SK-N-SH (cell line): ENCODE results near the gene SSUH2. TPM values are rescaled to one million over a fixed set of nuclear protein-coding genes. Genes with fewer than 3 reads are reported as not detected.

Source experiments
- CTCF ChIA-PET: fragments of 300-600, 350-600 bp; formaldehyde crosslinking; extraction: SDS; loops from one replicate; lab custom pipeline; 2021; lab: Yijun Ruan, JAX
- POLR2A ChIA-PET: fragments of 350-600 bp; sonication (Branson Sonifier 250); formaldehyde crosslinking; extraction: SDS; loops from one replicate; lab custom pipeline; 2020; ENCODE audit warnings: antibody characterized with exemption, inconsistent platforms; lab: Yijun Ruan, JAX
- DNase-seq: peaks from one replicate; pipeline ENCODE4 v3.0.0; 2012
- H2AFZ ChIP-seq: fragments of 200-600 bp; sonication (generic); 2 replicates; pipeline ENCODE4 v1.8.1; 2016; ENCODE audit warnings: antibody characterized with exemption, mild to moderate bottlenecking, low read depth
- H3F3A ChIP-seq: fragments of 200-600 bp; sonication (generic); replicated peaks from 2 replicates; pipeline ENCODE3; 2016; ENCODE audit warnings: antibody characterized with exemption, mild to moderate bottlenecking; ENCODE audit not compliant: insufficient read depth
- H3K27ac ChIP-seq, 2 experiments: fragments of 200-500 bp in 1 of 2; fragments of 200-600 bp in 1 of 2; sonication (Bioruptor generic) in 1 of 2; sonication (generic), shearing (Covaris generic) in 1 of 2; 2 replicates each; pipeline versions ENCODE4 v1.5.1 to v1.6.1; 2014 to 2016; ENCODE audit warnings: low read depth in 2 of 2, inconsistent platforms in 1 of 2, low read length in 1 of 2, mild to moderate bottlenecking in 1 of 2, mixed read lengths in 1 of 2
- H3K27me3 ChIP-seq: fragments of 200-600 bp; sonication (generic), shearing (Covaris generic); 2 replicates; pipeline ENCODE4 v1.6.1; 2016; ENCODE audit warnings: mixed run types; ENCODE audit not compliant: insufficient read depth
- H3K36me3 ChIP-seq, 2 experiments: fragments of 200-500 bp in 1 of 2; fragments of 200-600 bp in 1 of 2; sonication (Bioruptor generic) in 1 of 2; sonication (generic) in 1 of 2; replicated peaks in 1 of 2; 2 replicates each; pipeline versions ENCODE3 to v1.5.1; 2014 to 2016; ENCODE audit warnings: low read length in 1 of 2, mild to moderate bottlenecking in 1 of 2; ENCODE audit not compliant: insufficient read depth in 2 of 2, control insufficient read depth in 1 of 2
- H3K4me1 ChIP-seq, 2 experiments: fragments of 200-500 bp in 1 of 2; fragments of 200-600 bp in 1 of 2; sonication (Bioruptor generic) in 1 of 2; sonication (generic), shearing (Covaris generic) in 1 of 2; 2 replicates each; pipeline versions ENCODE4 v1.5.1 to v1.6.1; 2014 to 2016; ENCODE audit warnings: low read depth in 1 of 2, low read length in 1 of 2, mixed run types in 1 of 2; ENCODE audit not compliant: insufficient read depth in 2 of 2, control insufficient read depth in 1 of 2
- H3K4me2 ChIP-seq: fragments of 200-600 bp; sonication (generic), shearing (Covaris generic); 2 replicates; pipeline ENCODE4 v1.6.1; 2017; ENCODE audit warnings: mixed run types
- H3K4me3 ChIP-seq, 2 experiments: fragments of 200-500 bp in 1 of 2; fragments of 200-600 bp in 1 of 2; sonication (Bioruptor generic) in 1 of 2; sonication (generic), shearing (Covaris generic) in 1 of 2; 2 replicates each; pipeline versions ENCODE4 v1.5.1 to v1.8.1; 2014 to 2016; ENCODE audit warnings: low read depth in 2 of 2, inconsistent platforms in 1 of 2, low read length in 1 of 2, mild to moderate bottlenecking in 1 of 2, mixed read lengths in 1 of 2, moderate library complexity in 1 of 2
- H3K79me2 ChIP-seq: fragments of 200-600 bp; sonication (generic); 2 replicates; pipeline ENCODE4 v1.8.1; 2017; ENCODE audit warnings: mild to moderate bottlenecking; ENCODE audit not compliant: insufficient read depth
- H3K9ac ChIP-seq: fragments of 200-600 bp; sonication (generic); 2 replicates; pipeline ENCODE4 v1.6.1; 2017; ENCODE audit warnings: mixed run types
- H3K9me2 ChIP-seq: fragments of 200-600 bp; sonication (generic); 2 replicates; pipeline ENCODE4 v1.6.1; 2017; ENCODE audit warnings: mixed run types
- H3K9me3 ChIP-seq: fragments of 200-600 bp; sonication (generic); 2 replicates; pipeline ENCODE4 v1.6.1; 2017; ENCODE audit warnings: mixed run types, mild to moderate bottlenecking, moderate library complexity
- H4K20me1 ChIP-seq: fragments of 200-600 bp; sonication (generic); 2 replicates; pipeline ENCODE4 v1.6.1; 2017; ENCODE audit warnings: mild to moderate bottlenecking, mixed run types; ENCODE audit not compliant: insufficient read depth
- CHD2 ChIP-seq: fragments of 150-350 bp; IDR thresholded peaks from 2 replicates; pipeline ENCODE4 v1.6.1; 2018; ENCODE audit warnings: low read length; ENCODE audit not compliant: partially characterized antibody
- ELF1 ChIP-seq: IDR thresholded peaks from 2 replicates; pipeline ENCODE4 v1.4.0; 2012
- EP300 ChIP-seq, 2 experiments: IDR thresholded peaks; 2 replicates each; pipeline versions ENCODE4 v1.4.0 to v1.6.1; 2012; ENCODE audit warnings: borderline replicate concordance in 1 of 2, low read depth in 1 of 2, low read length in 1 of 2
- FOSL2 ChIP-seq: IDR thresholded peaks from 2 replicates; pipeline ENCODE4 v1.4.0; 2012; ENCODE audit warnings: low read depth, mild to moderate bottlenecking, moderate library complexity, borderline replicate concordance
- FOXJ3 ChIP-seq: sonication (generic); formaldehyde crosslinking; IDR thresholded peaks from 2 replicates; pipeline ENCODE4 v1.5.1; 2020; ENCODE audit warnings: mild to moderate bottlenecking, missing genetic modification reagents
- FOXM1 ChIP-seq: IDR thresholded peaks from 2 replicates; pipeline ENCODE4 v1.4.0; 2012; ENCODE audit warnings: low read depth, mild to moderate bottlenecking
- GATA2 ChIP-seq: sonication (generic); formaldehyde crosslinking; IDR thresholded peaks from 2 replicates; pipeline ENCODE4 v1.5.0; 2020; ENCODE audit warnings: mild to moderate bottlenecking, missing genetic modification reagents
- JUND ChIP-seq: IDR thresholded peaks from 2 replicates; pipeline ENCODE4 v1.4.0; 2012
- MXI1 ChIP-seq: IDR thresholded peaks from 2 replicates; pipeline ENCODE4 v1.6.1; 2012; ENCODE audit warnings: mild to moderate bottlenecking, low read depth, low read length, improper control_type of control experiment
- NFIC ChIP-seq: IDR thresholded peaks from 2 replicates; pipeline ENCODE4 v1.4.0; 2012; ENCODE audit warnings: borderline replicate concordance
- NRF1 ChIP-seq: IDR thresholded peaks from 2 replicates; pipeline ENCODE4 v1.6.1; 2012; ENCODE audit warnings: low read depth, mild to moderate bottlenecking, low read length
- POLR2AphosphoS5 ChIP-seq: IDR thresholded peaks from 2 replicates; pipeline ENCODE4 v1.6.1; 2012; ENCODE audit warnings: low read depth, low read length
- RAD21 ChIP-seq: IDR thresholded peaks from 2 replicates; pipeline ENCODE4 v1.6.1; 2012; ENCODE audit warnings: mild to moderate bottlenecking, low read length
- RCOR1 ChIP-seq: fragments of 150-350 bp; IDR thresholded peaks from 2 replicates; pipeline ENCODE4 v1.6.1; 2017; ENCODE audit warnings: antibody characterized with exemption, low read length
- RXRA ChIP-seq: IDR thresholded peaks from 2 replicates; pipeline ENCODE4 v1.4.0; 2012; ENCODE audit warnings: low read depth, mild to moderate bottlenecking, borderline replicate concordance
- SIN3A ChIP-seq: IDR thresholded peaks from 2 replicates; pipeline ENCODE4 v1.6.1; 2012; ENCODE audit warnings: low read depth, mild to moderate bottlenecking, low read length, moderate library complexity, borderline replicate concordance
- TAF1 ChIP-seq: IDR thresholded peaks from 2 replicates; pipeline ENCODE4 v1.6.1; 2012; ENCODE audit warnings: low read depth, mild to moderate bottlenecking, low read length, moderate library complexity, borderline replicate concordance
- YY1 ChIP-seq: IDR thresholded peaks from 2 replicates; pipeline ENCODE4 v1.4.0; 2012; ENCODE audit warnings: low read depth, mild to moderate bottlenecking
- WGBS: methylation state at CpG from one replicate; pipeline ENCODE4 v1.1.6; 2017; ENCODE audit warnings: low lambda C conversion rate; 5-methylcytosine and 5-hydroxymethylcytosine counted together
- polyA plus RNA-seq, 3 experiments: library from polyadenylated mRNA; depleted of rRNA; stranded (reverse); fragments of >200 nt; gene quantifications; 2 replicates each; pipeline ENCODE4 v1.2.3, GENCODE V29; 2012
- TF ChIP-seq, protein P1 (sequence below): fragments of 150-350 bp; IDR thresholded peaks from 2 replicates; pipeline ENCODE4 v1.6.1; 2016; ENCODE audit warnings: mild to moderate bottlenecking, low read depth, low read length
- TF ChIP-seq, protein P2 (sequence below): IDR thresholded peaks from 2 replicates; pipeline ENCODE4 v1.4.0; 2012; ENCODE audit warnings: low read depth, borderline replicate concordance
- TF ChIP-seq, protein P3 (sequence below): fragments of 200-600 bp; sonication (generic); IDR thresholded peaks from 2 replicates; pipeline ENCODE4 v1.6.1; 2017; ENCODE audit warnings: antibody characterized with exemption, mild to moderate bottlenecking, moderate library complexity
- TF ChIP-seq, protein P4 (sequence below): fragments of 150-350 bp; IDR thresholded peaks from 2 replicates; pipeline ENCODE4 v1.6.1; 2017; ENCODE audit warnings: antibody characterized with exemption, low read length, low read depth, borderline replicate concordance

The SSUH2 gene
- polyA plus RNA-seq, 1 of the 3 experiments (the other 2 are of a cell fraction), result 0.18 TPM

GRCh38 chr3:8610951-8611350 is 33.6 kb downstream of the SSUH2 start:
- no peaks in the 10 kb centered on the region for H3K36me3 ChIP-seq
- peak; percentile 84 for DNase-seq
- TF ChIP-seq FOXJ3 (CRISPR knock-in tag) (peak; percentile 30; the same call in 1 of the 2 replicates), GATA2 (peak; percentile 52), CHD2 (peak; percentile 83), RCOR1 (peak; percentile 77; the same call in 1 of the 2 replicates), RAD21 (peak; percentile 1; the same call in 1 of the 2 replicates), FOSL2 (no peak), FOXM1 (no peak), ELF1 (no peak), NRF1 (no peak), EP300 (IDR thresholded peaks at IDR 0.05; ENCODE audit: borderline replicate concordance in 1 of 2, low read depth in 1 of 2, low read length in 1 of 2) (peak in 1 of 2 experiments; percentile 39; a peak in 1 of 4 replicates)
- TF ChIP-seq, protein P1, sequence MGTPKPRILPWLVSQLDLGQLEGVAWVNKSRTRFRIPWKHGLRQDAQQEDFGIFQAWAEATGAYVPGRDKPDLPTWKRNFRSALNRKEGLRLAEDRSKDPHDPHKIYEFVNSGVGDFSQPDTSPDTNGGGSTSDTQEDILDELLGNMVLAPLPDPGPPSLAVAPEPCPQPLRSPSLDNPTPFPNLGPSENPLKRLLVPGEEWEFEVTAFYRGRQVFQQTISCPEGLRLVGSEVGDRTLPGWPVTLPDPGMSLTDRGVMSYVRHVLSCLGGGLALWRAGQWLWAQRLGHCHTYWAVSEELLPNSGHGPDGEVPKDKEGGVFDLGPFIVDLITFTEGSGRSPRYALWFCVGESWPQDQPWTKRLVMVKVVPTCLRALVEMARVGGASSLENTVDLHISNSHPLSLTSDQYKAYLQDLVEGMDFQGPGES, result no peak
- peaks cover 5 to 32% of the 10 kb centered on the region in 2 experiments; a peak in 3 of 4 replicates for H3K4me1 ChIP-seq
- no peaks in the 10 kb centered on the region for H3K79me2 ChIP-seq
- ChIA-PET CTCF (interaction anchor here (1.5 to 7.5 kb wide), 4 partner anchors 11 to 194 kb away, joined by 4 to 76 read pairs (median 6); no protein-coding TSS in a partner anchor), POLR2A (interaction anchor here (1.3 kb wide), 1 partner anchor 109 kb away, joined by 6 read pairs; the partner anchor contains the start of gene LMCD1)
- no peaks in the 10 kb centered on the region for H3K9me3 ChIP-seq
- no peak overlapping the region for H3K9ac ChIP-seq
- H2AFZ ChIP-seq, result no peak overlapping the region
- no peak overlapping the region for H3K4me3 ChIP-seq
- 62% methylated on average over 5 of the region's 8 CpGs for WGBS
- no peaks in the 10 kb centered on the region for H3F3A ChIP-seq
- H3K4me2 ChIP-seq, result no peak overlapping the region
- no peaks in the 10 kb centered on the region for H4K20me1 ChIP-seq
- peak overlapping the region in 1 of 2 experiments; percentile 81; a peak in 2 of 4 replicates for H3K27ac ChIP-seq
- H3K9me2 ChIP-seq, result no peaks in the 10 kb centered on the region
- H3K27me3 ChIP-seq, result no peaks in the 10 kb centered on the region

- 73% methylated on average over 10 of the region's 10 CpGs for WGBS
- no peaks in the 10 kb centered on the region for H3K9me2 ChIP-seq
- no peaks in the 10 kb centered on the region for H3K79me2 ChIP-seq
- no peak overlapping the region; a peak in 1 of 4 replicates for H3K27ac ChIP-seq
- H2AFZ ChIP-seq, result no peak overlapping the region
- no peaks in the 10 kb centered on the region for H4K20me1 ChIP-seq
- peaks cover 5 to 38% of the 10 kb centered on the region in 2 experiments; a peak in 3 of 4 replicates for H3K4me1 ChIP-seq
- H3K27me3 ChIP-seq, result no peaks in the 10 kb centered on the region
- no peaks in the 10 kb centered on the region for H3K9me3 ChIP-seq
- H3K36me3 ChIP-seq, result no peaks in the 10 kb centered on the region
- no peak for DNase-seq
- POLR2A ChIA-PET, result no interaction called here
- CTCF ChIA-PET, result interaction anchor here (1.0 to 7.5 kb wide), 6 partner anchors 13 to 192 kb away, joined by 3 to 76 read pairs (median 4); no protein-coding TSS in a partner anchor
- H3K4me2 ChIP-seq, result no peak overlapping the region
- no peaks in the 10 kb centered on the region for H3F3A ChIP-seq
- no peak overlapping the region for H3K4me3 ChIP-seq
- no peak overlapping the region for H3K9ac ChIP-seq
- TF ChIP-seq TAF1, result no peak
- TF ChIP-seq, protein P2, sequence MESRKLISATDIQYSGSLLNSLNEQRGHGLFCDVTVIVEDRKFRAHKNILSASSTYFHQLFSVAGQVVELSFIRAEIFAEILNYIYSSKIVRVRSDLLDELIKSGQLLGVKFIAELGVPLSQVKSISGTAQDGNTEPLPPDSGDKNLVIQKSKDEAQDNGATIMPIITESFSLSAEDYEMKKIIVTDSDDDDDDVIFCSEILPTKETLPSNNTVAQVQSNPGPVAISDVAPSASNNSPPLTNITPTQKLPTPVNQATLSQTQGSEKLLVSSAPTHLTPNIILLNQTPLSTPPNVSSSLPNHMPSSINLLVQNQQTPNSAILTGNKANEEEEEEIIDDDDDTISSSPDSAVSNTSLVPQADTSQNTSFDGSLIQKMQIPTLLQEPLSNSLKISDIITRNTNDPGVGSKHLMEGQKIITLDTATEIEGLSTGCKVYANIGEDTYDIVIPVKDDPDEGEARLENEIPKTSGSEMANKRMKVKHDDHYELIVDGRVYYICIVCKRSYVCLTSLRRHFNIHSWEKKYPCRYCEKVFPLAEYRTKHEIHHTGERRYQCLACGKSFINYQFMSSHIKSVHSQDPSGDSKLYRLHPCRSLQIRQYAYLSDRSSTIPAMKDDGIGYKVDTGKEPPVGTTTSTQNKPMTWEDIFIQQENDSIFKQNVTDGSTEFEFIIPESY, result no peak
- no peak for TF ChIP-seq ELF1
- TF ChIP-seq, protein P3, sequence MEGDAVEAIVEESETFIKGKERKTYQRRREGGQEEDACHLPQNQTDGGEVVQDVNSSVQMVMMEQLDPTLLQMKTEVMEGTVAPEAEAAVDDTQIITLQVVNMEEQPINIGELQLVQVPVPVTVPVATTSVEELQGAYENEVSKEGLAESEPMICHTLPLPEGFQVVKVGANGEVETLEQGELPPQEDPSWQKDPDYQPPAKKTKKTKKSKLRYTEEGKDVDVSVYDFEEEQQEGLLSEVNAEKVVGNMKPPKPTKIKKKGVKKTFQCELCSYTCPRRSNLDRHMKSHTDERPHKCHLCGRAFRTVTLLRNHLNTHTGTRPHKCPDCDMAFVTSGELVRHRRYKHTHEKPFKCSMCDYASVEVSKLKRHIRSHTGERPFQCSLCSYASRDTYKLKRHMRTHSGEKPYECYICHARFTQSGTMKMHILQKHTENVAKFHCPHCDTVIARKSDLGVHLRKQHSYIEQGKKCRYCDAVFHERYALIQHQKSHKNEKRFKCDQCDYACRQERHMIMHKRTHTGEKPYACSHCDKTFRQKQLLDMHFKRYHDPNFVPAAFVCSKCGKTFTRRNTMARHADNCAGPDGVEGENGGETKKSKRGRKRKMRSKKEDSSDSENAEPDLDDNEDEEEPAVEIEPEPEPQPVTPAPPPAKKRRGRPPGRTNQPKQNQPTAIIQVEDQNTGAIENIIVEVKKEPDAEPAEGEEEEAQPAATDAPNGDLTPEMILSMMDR, result no peak
- no peak for TF ChIP-seq SIN3A
- no peak for TF ChIP-seq FOXM1
- no peak for TF ChIP-seq NRF1
- TF ChIP-seq RXRA, result no peak
- no peak for TF ChIP-seq POLR2AphosphoS5
- TF ChIP-seq, protein P4, sequence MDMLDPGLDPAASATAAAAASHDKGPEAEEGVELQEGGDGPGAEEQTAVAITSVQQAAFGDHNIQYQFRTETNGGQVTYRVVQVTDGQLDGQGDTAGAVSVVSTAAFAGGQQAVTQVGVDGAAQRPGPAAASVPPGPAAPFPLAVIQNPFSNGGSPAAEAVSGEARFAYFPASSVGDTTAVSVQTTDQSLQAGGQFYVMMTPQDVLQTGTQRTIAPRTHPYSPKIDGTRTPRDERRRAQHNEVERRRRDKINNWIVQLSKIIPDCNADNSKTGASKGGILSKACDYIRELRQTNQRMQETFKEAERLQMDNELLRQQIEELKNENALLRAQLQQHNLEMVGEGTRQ, result no peak
- TF ChIP-seq NFIC, result no peak
- no peak for TF ChIP-seq RCOR1
- no peak for TF ChIP-seq YY1
- TF ChIP-seq JUND, result no peak
- TF ChIP-seq MXI1, result no peak
Measured at GRCh38 chr3:8608791-8609467, 35.7 kb downstream of the SSUH2 start.
